Trophoblast cell (in vitro differentiated cells and primary cell): ENCODE results near the gene ASTN2.
A peak's percentile ranks its signal among the peaks of the same experiment; 100 is the strongest.

Experiments used
- DNase-seq, 2 donors: peaks; one replicate each; pipeline ENCODE4 v3.0.0-alpha.2; 2016
- H2AFZ ChIP-seq: 2 replicates; pipeline ENCODE4 v1.6.1; 2013; ENCODE audit warnings: low read length, moderate library complexity, mild to moderate bottlenecking; ENCODE audit not compliant: insufficient read depth, poor library complexity
- H2AK5ac ChIP-seq: 2 replicates; pipeline ENCODE4 v1.6.1; 2013; ENCODE audit warnings: mild to moderate bottlenecking, low read length
- H2BK120ac ChIP-seq: 2 replicates; pipeline ENCODE4 v1.6.1; 2013; ENCODE audit warnings: low read length, mild to moderate bottlenecking, moderate library complexity; ENCODE audit not compliant: insufficient read depth, poor library complexity
- H2BK12ac ChIP-seq: 2 replicates; pipeline ENCODE4 v1.6.1; 2013; ENCODE audit warnings: mild to moderate bottlenecking, low read length, moderate library complexity
- H2BK5ac ChIP-seq: 2 replicates; pipeline ENCODE4 v1.6.1; 2013; ENCODE audit warnings: low read length, low read depth, moderate library complexity, mild to moderate bottlenecking; ENCODE audit not compliant: poor library complexity
- H3K14ac ChIP-seq: 2 replicates; pipeline ENCODE4 v1.6.1; 2013; ENCODE audit warnings: mild to moderate bottlenecking, low read length
- H3K18ac ChIP-seq: 2 replicates; pipeline ENCODE4 v1.6.1; 2013; ENCODE audit warnings: mild to moderate bottlenecking, low read length
- H3K23ac ChIP-seq: 2 replicates; pipeline ENCODE4 v1.6.1; 2013; ENCODE audit warnings: low read length
- H3K27ac ChIP-seq: 2 replicates; pipeline ENCODE4 v1.5.1; 2013; ENCODE audit warnings: low read depth, mild to moderate bottlenecking, inconsistent platforms, low read length, moderate library complexity
- H3K27me3 ChIP-seq: 2 replicates; pipeline ENCODE4 v1.6.1; 2013; ENCODE audit warnings: inconsistent platforms, mild to moderate bottlenecking, low read length, moderate library complexity; ENCODE audit not compliant: insufficient read depth
- H3K36me3 ChIP-seq, 2 experiments: 1 replicate in 1 of 2; 2 replicates in 1 of 2; pipeline ENCODE4 v1.6.1; 2013; ENCODE audit warnings: low read length in 2 of 2, mild to moderate bottlenecking in 2 of 2, moderate library complexity in 1 of 2; ENCODE audit not compliant: insufficient read depth in 2 of 2, control insufficient read depth in 1 of 2
- H3K4ac ChIP-seq: 2 replicates; pipeline ENCODE4 v1.6.1; 2013; ENCODE audit warnings: low read depth, mild to moderate bottlenecking, low read length, moderate library complexity
- H3K4me1 ChIP-seq, 2 experiments: 1 replicate in 1 of 2; 2 replicates in 1 of 2; pipeline ENCODE4 v1.6.1; 2013; ENCODE audit warnings: low read length in 2 of 2, mild to moderate bottlenecking in 2 of 2, moderate library complexity in 1 of 2; ENCODE audit not compliant: insufficient read depth in 2 of 2, control insufficient read depth in 1 of 2
- H3K4me2 ChIP-seq: 2 replicates; pipeline ENCODE4 v1.6.1; 2013; ENCODE audit warnings: inconsistent platforms, mild to moderate bottlenecking, low read length, moderate library complexity
- H3K4me3 ChIP-seq: 2 replicates; pipeline ENCODE4 v1.5.1; 2013; ENCODE audit warnings: mild to moderate bottlenecking, low read depth, low read length, inconsistent platforms
- H3K79me1 ChIP-seq: one replicate; pipeline ENCODE4 v1.6.1; 2013; ENCODE audit warnings: low read length
- H3K79me2 ChIP-seq: 2 replicates; pipeline ENCODE4 v1.6.1; 2013; ENCODE audit warnings: low read length, mild to moderate bottlenecking; ENCODE audit not compliant: control insufficient read depth, insufficient read depth, poor library complexity
- H3K9ac ChIP-seq: 2 replicates; pipeline ENCODE4 v1.6.1; 2013; ENCODE audit warnings: mild to moderate bottlenecking, low read length
- H3K9me3 ChIP-seq: 2 replicates; pipeline ENCODE4 v1.6.1; 2013; ENCODE audit warnings: low read depth, mild to moderate bottlenecking, control low read depth, inconsistent platforms, low read length; ENCODE audit not compliant: insufficient read depth
- H4K12ac ChIP-seq: 2 replicates; pipeline ENCODE4 v1.6.1; 2013; ENCODE audit warnings: low read depth, mild to moderate bottlenecking, low read length, moderate library complexity
- H4K8ac ChIP-seq: 2 replicates; pipeline ENCODE4 v1.6.1; 2013; ENCODE audit warnings: low read depth, mild to moderate bottlenecking, low read length, moderate library complexity
- H4K91ac ChIP-seq: one replicate; pipeline ENCODE4 v1.6.1; 2013; ENCODE audit warnings: low read depth, mild to moderate bottlenecking, low read length, moderate library complexity
- WGBS: extraction: QIAGEN DNeasy Blood & Tissue Kit; methylation state at CpG from one replicate; pipeline ENCODE4 v1.1.7; 2013; ENCODE audit warnings: missing lambda C conversion rate; ENCODE audit not compliant: insufficient read length, insufficient coverage; ENCODE audit errors: extremely low coverage; 5-methylcytosine and 5-hydroxymethylcytosine counted together

The ASTN2 gene

DNA sequence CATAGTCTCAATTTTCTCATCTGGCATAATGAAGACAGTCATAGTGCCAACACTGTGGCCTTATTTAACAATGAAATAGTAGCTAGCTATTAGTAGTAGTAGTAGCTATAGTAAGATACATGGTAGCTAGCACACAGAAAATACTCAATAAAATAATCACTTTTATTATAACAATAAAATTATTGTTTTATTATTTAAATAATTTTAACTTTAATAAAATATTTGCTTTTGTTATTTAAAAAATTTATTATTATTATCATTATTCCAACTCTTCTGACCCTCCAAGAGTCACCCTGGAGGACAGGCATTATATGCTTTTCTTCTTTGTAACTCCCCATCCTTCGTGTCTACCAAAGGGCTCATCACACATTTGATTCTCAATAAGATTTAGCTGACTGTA is 475.7 kb downstream of the ASTN2 start:
- no peak overlapping the region for H3K4me2 ChIP-seq
- H2BK5ac ChIP-seq, result no peak overlapping the region
- no peak overlapping the region for H4K91ac ChIP-seq
- H4K12ac ChIP-seq, result no peak overlapping the region
- no peak overlapping the region for H2AK5ac ChIP-seq
- no peaks in the 10 kb centered on the region for H3K36me3 ChIP-seq
- no peaks in the 10 kb centered on the region for H3K4me1 ChIP-seq
- no peaks in the 10 kb centered on the region for H3K27me3 ChIP-seq
- H3K18ac ChIP-seq, result no peak overlapping the region
- H3K9me3 ChIP-seq, result peaks cover 3% of the 10 kb centered on the region
- no peak overlapping the region for H3K23ac ChIP-seq
- H3K4ac ChIP-seq, result no peak overlapping the region
- no peak overlapping the region for H3K9ac ChIP-seq
- H4K8ac ChIP-seq, result no peak overlapping the region
- H3K79me2 ChIP-seq, result no peaks in the 10 kb centered on the region
- no peak overlapping the region for H2AFZ ChIP-seq
- no peak overlapping the region for H3K4me3 ChIP-seq
- H3K27ac ChIP-seq, result no peak overlapping the region
- H2BK12ac ChIP-seq, result no peak overlapping the region
- H3K79me1 ChIP-seq, result no peaks in the 10 kb centered on the region
- DNase-seq, result no peak
- no peak overlapping the region for H2BK120ac ChIP-seq
- WGBS, result no CpG with 5 or more reads among the region's 1 CpG
- no peak overlapping the region for H3K14ac ChIP-seq

DNA sequence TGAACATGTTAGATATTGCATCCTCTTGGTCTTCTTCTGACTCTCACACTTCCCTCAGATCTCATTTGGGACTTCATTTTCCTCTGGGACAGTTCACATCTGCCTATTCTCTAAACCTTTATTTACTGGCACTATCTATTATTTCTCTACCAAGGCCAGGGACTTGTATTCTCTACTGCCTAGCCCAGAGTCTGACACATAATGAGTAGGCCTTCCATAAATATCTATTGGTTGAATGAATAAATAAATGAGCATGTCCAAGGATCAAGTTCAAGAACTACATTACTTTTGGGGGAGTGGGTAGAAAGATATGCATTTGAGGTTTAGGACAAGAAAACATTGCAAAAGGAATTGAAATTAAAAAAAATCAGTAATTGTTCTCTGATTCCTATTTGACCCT is 477.5 kb downstream of the ASTN2 start:
- Histone ChIP-seq H2BK120ac (no peak overlapping the region), H2BK5ac (no peak overlapping the region), H3K4ac (no peak overlapping the region), H3K36me3 (no peaks in the 10 kb centered on the region), H4K12ac (no peak overlapping the region), H2AK5ac (no peak overlapping the region), H2BK12ac (no peak overlapping the region), H4K8ac (no peak overlapping the region), H3K4me3 (no peak overlapping the region), H3K27me3 (no peaks in the 10 kb centered on the region), H3K79me2 (peaks cover 2% of the 10 kb centered on the region), H3K79me1 (peaks cover 2% of the 10 kb centered on the region), H3K9ac (no peak overlapping the region), H3K4me1 (no peaks in the 10 kb centered on the region), H3K14ac (no peak overlapping the region), H3K9me3 (peaks cover 3% of the 10 kb centered on the region), H4K91ac (no peak overlapping the region), H3K4me2 (no peak overlapping the region), H2AFZ (no peak overlapping the region), H3K18ac (no peak overlapping the region), H3K23ac (no peak overlapping the region), H3K27ac (no peak overlapping the region)
- no peak for DNase-seq

DNA sequence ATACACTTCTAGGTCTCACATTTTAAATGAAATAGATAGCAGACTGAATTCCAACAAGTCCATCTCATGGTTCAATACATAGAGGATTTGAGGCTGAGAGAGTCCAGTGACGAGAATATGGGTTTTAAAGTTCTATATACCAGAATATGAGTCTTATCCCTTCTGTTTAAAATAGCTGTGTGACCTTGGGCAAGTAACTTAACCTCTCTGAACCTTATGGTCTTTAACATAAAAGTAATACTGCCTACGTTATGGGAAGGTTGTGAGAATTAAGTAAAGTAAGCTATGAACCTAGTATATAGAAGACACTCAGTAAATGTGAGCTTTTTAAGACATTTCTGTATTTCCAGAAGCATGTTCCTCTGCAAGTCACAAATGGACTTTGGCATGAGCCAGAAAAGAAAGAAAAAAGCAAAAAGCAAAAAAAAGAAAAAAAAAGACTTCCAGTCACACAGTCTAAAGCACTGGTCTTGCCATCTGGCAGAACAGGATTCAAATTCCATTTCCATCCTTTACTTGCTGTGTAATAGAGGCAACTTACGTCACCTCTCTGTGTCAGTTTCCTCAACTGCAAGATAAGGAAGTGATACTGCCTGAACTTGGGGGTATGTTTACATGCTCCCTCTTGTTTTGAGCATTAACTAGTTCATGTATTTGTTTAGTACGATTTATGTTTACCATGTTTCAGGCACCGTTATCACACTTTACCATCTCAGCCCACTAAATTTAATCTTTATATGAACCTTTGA is 479.5 kb downstream of the ASTN2 start:
- no peak overlapping the region for H2AFZ ChIP-seq
- H3K4me2 ChIP-seq, result no peak overlapping the region
- H2BK12ac ChIP-seq, result no peak overlapping the region
- H3K79me1 ChIP-seq, result peaks cover 3% of the 10 kb centered on the region
- no peaks in the 10 kb centered on the region for H3K36me3 ChIP-seq
- no peak overlapping the region for H4K12ac ChIP-seq
- no peaks in the 10 kb centered on the region for H3K4me1 ChIP-seq
- no peak overlapping the region for H3K14ac ChIP-seq
- H3K9ac ChIP-seq, result no peak overlapping the region
- no peak overlapping the region for H2BK5ac ChIP-seq
- H3K27me3 ChIP-seq, result no peaks in the 10 kb centered on the region
- H2AK5ac ChIP-seq, result no peak overlapping the region
- H4K91ac ChIP-seq, result no peak overlapping the region
- H3K4ac ChIP-seq, result no peak overlapping the region
- H3K23ac ChIP-seq, result no peak overlapping the region
- H3K9me3 ChIP-seq, result peaks cover 3% of the 10 kb centered on the region
- H3K4me3 ChIP-seq, result no peak overlapping the region
- peaks cover 3% of the 10 kb centered on the region for H3K79me2 ChIP-seq
- H3K18ac ChIP-seq, result no peak overlapping the region
- H2BK120ac ChIP-seq, result no peak overlapping the region
- H4K8ac ChIP-seq, result no peak overlapping the region
- peak; percentile 49 to 88 for DNase-seq
- H3K27ac ChIP-seq, result no peak overlapping the region
- WGBS, result no CpG with 5 or more reads among the region's 5 CpGs

DNA sequence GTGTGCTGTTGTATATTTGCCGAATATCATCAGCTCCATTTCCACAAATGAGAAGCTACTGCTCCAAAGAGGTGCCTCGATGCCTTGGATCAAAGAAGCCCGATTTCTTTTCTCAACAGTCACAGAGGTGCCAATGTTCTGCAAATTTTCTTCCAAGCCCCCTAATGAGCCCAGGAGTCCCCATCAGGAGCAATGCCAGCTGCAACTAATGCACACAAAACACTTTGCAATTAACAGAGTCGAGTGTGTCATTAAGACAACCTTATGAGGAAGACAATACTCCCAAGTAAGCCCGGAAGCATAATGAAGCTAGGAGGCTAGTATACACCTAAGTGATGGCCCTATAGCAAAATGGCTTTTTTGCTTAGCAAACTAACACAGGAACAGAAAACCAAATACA is 480.7 kb downstream of the ASTN2 start:
- Histone ChIP-seq H2AK5ac (no peak overlapping the region), H3K27me3 (no peaks in the 10 kb centered on the region), H2BK120ac (no peak overlapping the region), H2BK12ac (no peak overlapping the region), H3K4me1 (peaks cover under 1% of the 10 kb centered on the region in 2 experiments), H2BK5ac (no peak overlapping the region), H3K27ac (no peak overlapping the region), H3K79me2 (peaks cover 3% of the 10 kb centered on the region), H3K4me3 (no peak overlapping the region), H3K4me2 (no peak overlapping the region), H4K91ac (no peak overlapping the region), H3K4ac (no peak overlapping the region), H3K23ac (no peak overlapping the region), H3K9ac (no peak overlapping the region), H3K14ac (no peak overlapping the region), H3K36me3 (no peaks in the 10 kb centered on the region), H4K8ac (no peak overlapping the region), H3K18ac (no peak overlapping the region), H2AFZ (no peak overlapping the region), H3K79me1 (peaks cover 3% of the 10 kb centered on the region), H3K9me3 (peaks cover 3% of the 10 kb centered on the region), H4K12ac (no peak overlapping the region)
- WGBS, result no CpG with 5 or more reads among the region's 5 CpGs
- no peak for DNase-seq
